HepG2 (cell line): ENCODE measurements around the gene RPUSD2. TPM values are rescaled to one million over a fixed set of nuclear protein-coding genes. Genes with fewer than 3 reads are reported as not detected.

ENCODE experiments used
- BCL6 ChIP-seq: IDR thresholded peaks from 2 replicates; pipeline ENCODE4 v1.6.1; 2016; ENCODE audit warnings: missing genetic modification reagents, missing compliant biosample characterization
- GATAD2A ChIP-seq: IDR thresholded peaks from 2 replicates; pipeline ENCODE4 v1.6.1; 2016
- HNF4G ChIP-seq, 2 experiments: sonication (generic) in 1 of 2; formaldehyde crosslinking in 1 of 2; IDR thresholded peaks; 2 replicates each; pipeline versions ENCODE4 v1.4.0 to v1.6.1; 2011 to 2020; ENCODE audit warnings: borderline replicate concordance in 2 of 2, low read depth in 2 of 2, mild to moderate bottlenecking in 2 of 2, low read length in 1 of 2, missing genetic modification reagents in 1 of 2, moderate library complexity in 1 of 2
- HNRNPH1 ChIP-seq: fragments of 200-400 bp; formaldehyde crosslinking; optimal IDR thresholded peaks from 2 replicates; pipeline ENCODE3; 2017; ENCODE audit warnings: mild to moderate bottlenecking, low read depth, low read length
- JARID2 ChIP-seq: sonication (generic); formaldehyde crosslinking; IDR thresholded peaks from 2 replicates; pipeline ENCODE4 v1.8.1; 2023; ENCODE audit warnings: missing genetic modification reagents, inconsistent platforms; ENCODE audit not compliant: insufficient replicate concordance
- JUND ChIP-seq: sonication (generic); formaldehyde crosslinking; IDR thresholded peaks from 2 replicates; pipeline ENCODE4 v1.8.0; 2022; ENCODE audit warnings: mild to moderate bottlenecking, missing genetic modification reagents
- KDM1A ChIP-seq: IDR thresholded peaks from 2 replicates; pipeline ENCODE4 v1.6.1; 2016; ENCODE audit warnings: missing compliant biosample characterization
- NFE2 ChIP-seq: sonication (generic); formaldehyde crosslinking; IDR thresholded peaks from 2 replicates; pipeline ENCODE4 v1.4.0; 2020; ENCODE audit warnings: missing genetic modification reagents
- NFYC ChIP-seq: IDR thresholded peaks from 2 replicates; pipeline ENCODE4 v1.6.1; 2016; ENCODE audit warnings: missing genetic modification reagents, missing compliant biosample characterization
- NR2F1 ChIP-seq, 2 experiments: fragments of 450-650 bp in 1 of 2; formaldehyde crosslinking in 1 of 2; IDR thresholded peaks; 2 replicates each; pipeline versions ENCODE4 v1.5.0 to v1.6.1; 2016 to 2020; ENCODE audit warnings: mild to moderate bottlenecking in 1 of 2, missing compliant biosample characterization in 1 of 2, missing genetic modification reagents in 1 of 2, moderate library complexity in 1 of 2
- NR3C1 ChIP-seq: sonication (generic); formaldehyde crosslinking; IDR thresholded peaks from 2 replicates; pipeline ENCODE4 v1.4.0; 2020; ENCODE audit warnings: missing genetic modification reagents
- SMARCE1 ChIP-seq: fragments of 450-650 bp; IDR thresholded peaks from 2 replicates; pipeline ENCODE4 v1.6.1; 2017; ENCODE audit warnings: borderline replicate concordance
- SP140L ChIP-seq: sonication (generic); formaldehyde crosslinking; IDR thresholded peaks from 2 replicates; pipeline ENCODE4 v1.4.0; 2020; ENCODE audit warnings: missing genetic modification reagents, borderline replicate concordance
- U2AF2 ChIP-seq: fragments of 200-400 bp; formaldehyde crosslinking; IDR thresholded peaks from 2 replicates; pipeline ENCODE4 v1.6.1; 2017; ENCODE audit warnings: low read depth, mild to moderate bottlenecking, low read length
- ZNF253 ChIP-seq: sonication (generic); formaldehyde crosslinking; IDR thresholded peaks from 2 replicates; pipeline ENCODE4 v1.8.0; 2022; ENCODE audit warnings: mild to moderate bottlenecking, missing genetic modification reagents, borderline replicate concordance
- ZNF30 ChIP-seq: sonication (generic); formaldehyde crosslinking; IDR thresholded peaks from 2 replicates; pipeline ENCODE4 v1.5.0; 2020; ENCODE audit warnings: mild to moderate bottlenecking, missing genetic modification reagents
- ZNF550 ChIP-seq: sonication (generic); formaldehyde crosslinking; IDR thresholded peaks from 2 replicates; pipeline ENCODE4 v1.4.0; 2020; ENCODE audit warnings: mild to moderate bottlenecking, missing genetic modification reagents, borderline replicate concordance
- ZNF562 ChIP-seq: sonication (generic); formaldehyde crosslinking; IDR thresholded peaks from 2 replicates; pipeline ENCODE4 v1.8.0; 2022; ENCODE audit warnings: missing genetic modification reagents, borderline replicate concordance
- ZNF773 ChIP-seq: sonication (generic); formaldehyde crosslinking; IDR thresholded peaks from 2 replicates; pipeline ENCODE4 v1.4.0; 2020; ENCODE audit warnings: missing genetic modification reagents, borderline replicate concordance
- polyA plus RNA-seq, 8 experiments: library from polyadenylated mRNA; depleted of rRNA in 3 of 8; stranded (reverse) in 7 of 8; unstranded in 1 of 8; fragments of >200 nt; fragmentation: Illumina TruSeq in 4 of 8; extraction: Trizol in 4 of 8; gene quantifications; 2 replicates each; pipeline versions ENCODE4 v1.2.1 to v1.2.3, GENCODE V29; 2011 to 2016; ENCODE audit warnings: low read depth in 4 of 8, missing spikeins in 1 of 8, mixed read lengths in 1 of 8; ENCODE audit not compliant: insufficient read depth in 1 of 8
- total RNA-seq, 5 experiments: library from RNA; depleted of rRNA; stranded (reverse); fragments of >200 nt; fragmentation: Illumina TruSeq; extraction: Trizol; gene quantifications; 2 replicates each; pipeline ENCODE4 v1.2.3, GENCODE V29; 2016; ENCODE audit warnings: low read depth in 1 of 5
- TF ChIP-seq, protein P1 (sequence below): sonication (generic); formaldehyde crosslinking; IDR thresholded peaks from 2 replicates; pipeline ENCODE4 v1.4.0; 2020; ENCODE audit warnings: missing genetic modification reagents, mild to moderate bottlenecking, borderline replicate concordance
- TF ChIP-seq, protein P2 (sequence below): IDR thresholded peaks from 2 replicates; pipeline ENCODE4 v1.6.1; 2012; ENCODE audit warnings: inconsistent platforms
- TF ChIP-seq, protein P3 (sequence below): sonication (generic); formaldehyde crosslinking; IDR thresholded peaks from 2 replicates; pipeline ENCODE4 v1.4.0; 2020; ENCODE audit warnings: mild to moderate bottlenecking, missing genetic modification reagents, borderline replicate concordance
- TF ChIP-seq, protein P4 (sequence below): sonication (generic); formaldehyde crosslinking; IDR thresholded peaks from 2 replicates; pipeline ENCODE4 v1.4.0; 2020; ENCODE audit warnings: mild to moderate bottlenecking, missing genetic modification reagents

The RPUSD2 gene
- total and polyA plus RNA-seq, 2 of the 13 experiments (the other 11 are each of a cell fraction or from before 2014, with no cell fraction given), result 8.6 to 14.5 TPM

DNA sequence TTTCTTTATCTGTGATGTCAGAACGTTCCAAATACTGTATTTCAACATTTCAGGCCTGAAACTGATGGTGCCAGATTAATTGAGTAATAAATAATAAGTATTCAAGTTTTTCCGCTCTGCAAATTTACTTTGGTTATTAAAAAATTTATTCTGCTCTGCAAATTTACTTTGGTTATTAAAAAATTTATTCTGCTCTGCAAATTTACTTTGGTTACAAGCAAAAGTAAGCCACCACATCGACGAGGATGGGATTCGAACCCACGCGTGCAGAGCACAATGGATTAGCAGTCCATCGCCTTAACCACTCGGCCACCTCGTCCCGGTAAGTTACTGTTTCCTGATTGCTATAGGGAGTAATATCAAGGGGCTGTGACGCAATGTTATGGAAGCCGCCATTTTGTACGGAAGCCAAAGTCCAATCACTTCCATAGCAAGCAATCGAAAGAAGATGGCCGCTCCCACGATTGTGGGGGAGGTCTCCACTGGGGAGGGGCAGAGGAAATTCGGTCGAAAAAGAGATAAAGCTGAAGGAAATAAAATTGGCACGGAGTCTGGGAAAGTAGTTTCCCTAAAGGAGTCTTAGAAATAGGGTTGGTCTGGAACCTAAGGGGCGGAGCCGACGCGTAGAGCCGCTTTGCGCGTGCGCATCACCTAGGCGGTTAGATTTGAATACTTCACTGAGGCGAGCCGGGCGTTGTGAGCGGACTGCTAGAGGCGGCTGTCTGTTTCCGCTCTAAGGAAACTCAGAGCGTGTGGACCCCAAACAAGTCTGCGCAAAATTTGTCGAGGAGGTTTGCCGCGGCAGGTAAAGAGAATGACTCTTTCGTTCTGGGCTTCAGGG, 24.7 kb downstream of the RPUSD2 start, which contains the start of gene KNL1 (continued):
- TF ChIP-seq, protein P1, sequence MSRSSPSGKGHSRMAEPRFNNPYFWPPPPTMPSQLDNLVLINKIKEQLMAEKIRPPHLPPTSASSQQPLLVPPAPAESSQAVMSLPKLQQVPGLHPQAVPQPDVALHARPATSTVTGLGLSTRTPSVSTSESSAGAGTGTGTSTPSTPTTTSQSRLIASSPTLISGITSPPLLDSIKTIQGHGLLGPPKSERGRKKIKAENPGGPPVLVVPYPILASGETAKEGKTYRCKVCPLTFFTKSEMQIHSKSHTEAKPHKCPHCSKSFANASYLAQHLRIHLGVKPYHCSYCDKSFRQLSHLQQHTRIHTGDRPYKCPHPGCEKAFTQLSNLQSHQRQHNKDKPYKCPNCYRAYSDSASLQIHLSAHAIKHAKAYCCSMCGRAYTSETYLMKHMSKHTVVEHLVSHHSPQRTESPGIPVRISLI (CRISPR knock-in tag), result peak; percentile 38; the same call in 1 of the 2 replicates
- TF ChIP-seq HNF4G (IDR thresholded peaks at IDR 0.05; ENCODE audit: borderline replicate concordance, low read depth, low read length) (peak; percentile 93), HNF4G (CRISPR knock-in tag; IDR thresholded peaks at IDR 0.05; ENCODE audit: borderline replicate concordance, low read depth) (peak; percentile 93), JARID2 (CRISPR knock-in tag) (no peak), SP140L (CRISPR knock-in tag) (0 out of 2 replicates have a peak, but pooled peaks have one; percentile 26), KDM1A (CRISPR knock-in tag) (no peak), ZNF773 (CRISPR knock-in tag) (no peak), NR3C1 (CRISPR knock-in tag) (no peak), HNRNPH1 (no peak), BCL6 (peak; percentile 61), NFYC (CRISPR knock-in tag) (peak; percentile 64), NR2F1 (CRISPR knock-in tag; IDR thresholded peaks at IDR 0.05) (no peak), NFE2 (CRISPR knock-in tag) (no peak), ZNF550 (CRISPR knock-in tag) (no peak), JUND (CRISPR knock-in tag) (no peak; the same call in 1 of the 2 replicates), ZNF253 (CRISPR knock-in tag) (no peak), SMARCE1 (no peak), ZNF30 (CRISPR knock-in tag) (no peak), U2AF2 (no peak), GATAD2A (CRISPR knock-in tag) (peak; percentile 81), ZNF562 (CRISPR knock-in tag) (0 out of 2 replicates have a peak, but pooled peaks have one; percentile 37)
- TF ChIP-seq, protein P2, sequence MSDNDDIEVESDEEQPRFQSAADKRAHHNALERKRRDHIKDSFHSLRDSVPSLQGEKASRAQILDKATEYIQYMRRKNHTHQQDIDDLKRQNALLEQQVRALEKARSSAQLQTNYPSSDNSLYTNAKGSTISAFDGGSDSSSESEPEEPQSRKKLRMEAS, result peak; percentile 81
- TF ChIP-seq, protein P3, sequence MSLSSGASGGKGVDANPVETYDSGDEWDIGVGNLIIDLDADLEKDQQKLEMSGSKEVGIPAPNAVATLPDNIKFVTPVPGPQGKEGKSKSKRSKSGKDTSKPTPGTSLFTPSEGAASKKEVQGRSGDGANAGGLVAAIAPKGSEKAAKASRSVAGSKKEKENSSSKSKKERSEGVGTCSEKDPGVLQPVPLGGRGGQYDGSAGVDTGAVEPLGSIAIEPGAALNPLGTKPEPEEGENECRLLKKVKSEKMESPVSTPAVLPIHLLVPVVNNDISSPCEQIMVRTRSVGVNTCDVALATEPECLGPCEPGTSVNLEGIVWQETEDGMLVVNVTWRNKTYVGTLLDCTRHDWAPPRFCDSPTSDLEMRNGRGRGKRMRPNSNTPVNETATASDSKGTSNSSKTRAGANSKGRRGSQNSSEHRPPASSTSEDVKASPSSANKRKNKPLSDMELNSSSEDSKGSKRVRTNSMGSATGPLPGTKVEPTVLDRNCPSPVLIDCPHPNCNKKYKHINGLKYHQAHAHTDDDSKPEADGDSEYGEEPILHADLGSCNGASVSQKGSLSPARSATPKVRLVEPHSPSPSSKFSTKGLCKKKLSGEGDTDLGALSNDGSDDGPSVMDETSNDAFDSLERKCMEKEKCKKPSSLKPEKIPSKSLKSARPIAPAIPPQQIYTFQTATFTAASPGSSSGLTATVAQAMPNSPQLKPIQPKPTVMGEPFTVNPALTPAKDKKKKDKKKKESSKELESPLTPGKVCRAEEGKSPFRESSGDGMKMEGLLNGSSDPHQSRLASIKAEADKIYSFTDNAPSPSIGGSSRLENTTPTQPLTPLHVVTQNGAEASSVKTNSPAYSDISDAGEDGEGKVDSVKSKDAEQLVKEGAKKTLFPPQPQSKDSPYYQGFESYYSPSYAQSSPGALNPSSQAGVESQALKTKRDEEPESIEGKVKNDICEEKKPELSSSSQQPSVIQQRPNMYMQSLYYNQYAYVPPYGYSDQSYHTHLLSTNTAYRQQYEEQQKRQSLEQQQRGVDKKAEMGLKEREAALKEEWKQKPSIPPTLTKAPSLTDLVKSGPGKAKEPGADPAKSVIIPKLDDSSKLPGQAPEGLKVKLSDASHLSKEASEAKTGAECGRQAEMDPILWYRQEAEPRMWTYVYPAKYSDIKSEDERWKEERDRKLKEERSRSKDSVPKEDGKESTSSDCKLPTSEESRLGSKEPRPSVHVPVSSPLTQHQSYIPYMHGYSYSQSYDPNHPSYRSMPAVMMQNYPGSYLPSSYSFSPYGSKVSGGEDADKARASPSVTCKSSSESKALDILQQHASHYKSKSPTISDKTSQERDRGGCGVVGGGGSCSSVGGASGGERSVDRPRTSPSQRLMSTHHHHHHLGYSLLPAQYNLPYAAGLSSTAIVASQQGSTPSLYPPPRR (CRISPR knock-in tag), result no peak
- TF ChIP-seq, protein P4, sequence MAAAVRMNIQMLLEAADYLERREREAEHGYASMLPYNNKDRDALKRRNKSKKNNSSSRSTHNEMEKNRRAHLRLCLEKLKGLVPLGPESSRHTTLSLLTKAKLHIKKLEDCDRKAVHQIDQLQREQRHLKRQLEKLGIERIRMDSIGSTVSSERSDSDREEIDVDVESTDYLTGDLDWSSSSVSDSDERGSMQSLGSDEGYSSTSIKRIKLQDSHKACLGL (CRISPR knock-in tag), result peak; percentile 65; the same call in 1 of the 2 replicates
